CD4-positive, alpha-beta T cell treated with Interleukin-15 for 4 hours (primary cell): ENCODE measurements around the gene LHFPL4.

ENCODE experiments used
- DNase-seq: peaks from one replicate; pipeline ENCODE4 v3.0.0-alpha.2; 2020; ENCODE audit warnings: low spot score

The LHFPL4 gene

GRCh38 chr3:9473496-9474065, 80.0 kb downstream of the LHFPL4 start:
- no peak for DNase-seq

- no peak for DNase-seq
These were observed 83.6 kb downstream of the LHFPL4 start for GRCh38 chr3:9469986-9470385.

- DNase-seq: no peak
These were observed 85.2 kb downstream of the LHFPL4 start for GRCh38 chr3:9468460-9468859.

- DNase-seq: no peak
These were observed 86.2 kb downstream of the LHFPL4 start for GRCh38 chr3:9467451-9467850.

GRCh38 chr3:9455596-9456131, 98.0 kb downstream of the LHFPL4 start:
- DNase-seq: no peak

GRCh38 chr3:9452417-9452816, 101.2 kb downstream of the LHFPL4 start:
- no peak for DNase-seq

- DNase-seq: no peak
These were observed 102.6 kb downstream of the LHFPL4 start for GRCh38 chr3:9450991-9451390.

GRCh38 chr3:9450126-9450525, 103.5 kb downstream of the LHFPL4 start:
- DNase-seq: no peak

- no peak for DNase-seq
These were observed 105.0 kb downstream of the LHFPL4 start for GRCh38 chr3:9448643-9449042.
